Stimulated activated CD4-positive, alpha-beta T cell treated with anti-CD3 and anti-CD28 coated beads, Interleukin-4, amount 100 ng/mL, for 1 hour (primary cell): ENCODE results near the gene MROH2A.

ENCODE experiments used
- DNase-seq: peaks from one replicate; pipeline ENCODE4 v3.0.0-alpha.2; 2020

Gene MROH2A

DNA sequence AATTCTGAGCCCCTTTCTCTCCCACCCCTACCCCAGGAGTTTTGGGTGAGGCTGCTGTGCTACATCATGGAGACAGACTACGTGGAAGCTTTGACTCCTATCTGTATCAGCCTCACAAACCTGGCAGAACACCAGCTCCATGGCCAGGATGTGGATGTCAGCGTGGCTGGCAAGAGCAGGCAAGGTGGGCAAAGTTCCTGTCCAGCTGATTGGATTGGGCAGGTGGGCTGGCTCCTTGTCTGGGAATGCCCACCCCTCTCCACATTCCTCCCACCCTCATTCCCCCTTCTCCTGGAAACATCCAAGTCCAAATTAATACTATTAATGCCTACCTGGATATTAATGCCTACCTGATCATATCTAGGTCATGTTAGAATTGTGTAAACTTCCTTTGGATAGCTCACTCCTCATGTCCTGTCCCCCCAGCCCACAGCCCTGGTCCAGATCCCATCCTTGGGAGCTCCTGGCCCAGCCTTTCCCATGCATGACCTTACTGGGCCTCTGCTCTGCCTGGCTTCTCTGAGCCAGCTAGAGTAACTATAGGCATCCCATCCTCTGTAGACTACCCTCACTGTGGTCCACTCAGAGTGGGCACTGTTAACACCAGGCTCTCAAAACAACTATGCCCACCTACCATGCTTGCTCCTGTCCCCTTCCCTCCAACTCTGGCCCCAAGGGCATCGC lies 24.1 kb downstream of the MROH2A start:
- DNase-seq = no peak

DNA sequence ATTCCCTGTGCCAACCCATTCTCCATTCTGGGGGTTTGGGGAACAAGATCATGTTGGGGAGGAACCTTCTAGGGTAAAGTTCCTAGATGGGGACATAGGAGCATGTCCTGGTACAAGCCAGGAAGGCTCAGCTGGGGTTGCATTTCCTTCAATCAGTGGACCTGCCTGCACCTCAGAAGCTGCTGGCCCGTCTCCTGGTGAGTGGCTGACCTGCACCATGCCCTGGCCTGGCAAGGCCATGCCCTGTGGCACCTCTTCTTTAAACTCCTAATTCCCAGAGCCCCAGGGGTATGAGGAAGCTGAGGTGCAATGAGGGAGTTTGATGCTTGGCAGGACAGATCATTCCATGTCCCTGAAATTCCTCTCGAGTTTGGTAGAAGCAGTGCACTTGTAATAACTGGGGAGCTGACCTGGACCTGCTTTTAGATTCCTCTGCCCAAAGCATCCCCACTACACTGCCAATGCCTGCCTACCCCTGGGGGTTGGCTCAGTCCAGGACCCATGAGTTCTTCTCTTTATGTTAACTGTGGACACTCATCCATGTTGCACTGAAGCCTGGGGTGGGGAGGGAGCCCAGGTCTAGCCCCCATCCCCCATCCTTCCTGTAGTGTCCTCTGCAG lies 25.3 kb downstream of the MROH2A start:
- no peak for DNase-seq

- no peak for DNase-seq
Measured at GRCh38 chr2:233803994-233804393, 25.9 kb downstream of the MROH2A start.

DNA sequence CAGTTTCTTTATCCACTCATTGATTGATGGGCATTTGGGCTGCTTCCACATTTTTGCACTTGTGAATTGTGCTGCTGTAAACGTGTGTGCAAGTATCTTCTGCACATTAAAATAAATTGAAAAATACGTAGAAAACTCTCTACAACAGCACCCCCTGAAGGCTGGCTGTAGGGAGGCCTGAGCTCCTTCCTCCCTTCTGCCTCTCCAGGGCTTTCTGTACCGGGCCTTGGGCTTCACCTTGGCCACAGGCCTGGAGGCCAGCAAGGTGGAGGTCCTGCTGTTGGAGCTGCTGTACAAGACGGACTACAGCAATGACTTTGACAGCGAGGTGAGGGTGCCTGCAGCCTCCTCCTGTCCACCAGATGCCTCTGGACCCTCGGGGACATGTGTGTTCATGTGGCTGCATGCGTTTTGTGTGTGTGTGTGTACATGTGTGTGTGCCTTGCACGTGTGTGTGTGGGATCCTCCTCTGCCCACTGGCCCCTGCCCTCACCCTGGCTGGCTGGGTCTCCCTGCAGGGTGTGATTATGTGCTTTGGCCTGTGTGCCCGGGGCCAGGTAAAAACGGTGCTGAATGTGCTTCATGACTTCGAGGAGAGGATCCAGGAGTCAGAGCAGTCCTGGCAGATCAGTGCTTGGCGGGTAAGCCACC lies 29.2 kb downstream of the MROH2A start:
- DNase-seq = no peak

- DNase-seq = no peak
Measured at GRCh38 chr2:233807966-233808935, 30.1 kb downstream of the MROH2A start.

- DNase-seq = no peak
Measured at GRCh38 chr2:233810385-233810784, 32.3 kb downstream of the MROH2A start.

- no peak for DNase-seq
Measured at GRCh38 chr2:233811087-233811486, 33.0 kb downstream of the MROH2A start.

GRCh38 chr2:233811732-233812131 lies 33.6 kb downstream of the MROH2A start:
- DNase-seq = no peak

GRCh38 chr2:233813236-233814055 lies 35.3 kb downstream of the MROH2A start:
- DNase-seq = no peak

DNA sequence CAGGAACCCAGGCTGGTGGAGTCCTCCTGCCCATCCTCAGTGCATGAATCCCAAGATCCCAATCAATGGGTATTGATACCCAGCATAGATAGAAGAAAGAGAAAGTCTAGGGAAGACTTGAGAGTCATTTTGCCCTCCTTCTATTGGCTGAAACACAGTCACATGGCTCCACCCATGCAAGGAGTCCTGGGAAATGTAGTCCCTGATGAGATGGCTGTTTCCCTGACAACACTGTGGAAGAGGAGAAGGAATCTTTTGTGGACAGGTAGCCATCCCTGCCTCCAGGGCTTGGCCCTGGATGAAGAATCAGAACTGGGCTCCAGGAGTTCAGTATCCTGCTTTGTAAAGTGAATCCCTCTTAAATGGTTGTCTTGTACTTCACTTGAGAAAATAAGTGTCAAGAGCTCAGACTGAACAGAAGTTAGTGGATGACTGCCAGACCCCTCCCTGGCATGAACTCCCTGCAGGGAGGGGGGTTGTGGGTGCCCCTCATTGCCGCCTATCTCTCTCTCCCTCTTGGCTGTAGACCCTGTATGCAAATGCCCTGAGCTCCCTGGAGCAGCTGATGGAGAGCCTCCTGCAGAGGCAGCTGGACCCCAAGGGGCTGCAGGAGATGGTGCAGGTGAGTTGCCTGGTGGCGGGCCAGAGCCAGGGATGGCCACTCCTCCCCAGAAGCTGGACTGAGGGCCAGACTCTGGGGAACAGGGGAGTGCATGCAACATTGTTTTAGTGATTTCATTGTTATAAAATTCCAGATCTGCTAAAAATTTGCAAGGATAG lies 36.1 kb downstream of the MROH2A start:
- no peak for DNase-seq

GRCh38 chr2:233815861-233816260 lies 37.7 kb downstream of the MROH2A start:
- DNase-seq = no peak

GRCh38 chr2:233816334-233816733 lies 38.2 kb downstream of the MROH2A start:
- no peak for DNase-seq

- DNase-seq = no peak
Measured at GRCh38 chr2:233816771-233817170, 38.6 kb downstream of the MROH2A start.

DNA sequence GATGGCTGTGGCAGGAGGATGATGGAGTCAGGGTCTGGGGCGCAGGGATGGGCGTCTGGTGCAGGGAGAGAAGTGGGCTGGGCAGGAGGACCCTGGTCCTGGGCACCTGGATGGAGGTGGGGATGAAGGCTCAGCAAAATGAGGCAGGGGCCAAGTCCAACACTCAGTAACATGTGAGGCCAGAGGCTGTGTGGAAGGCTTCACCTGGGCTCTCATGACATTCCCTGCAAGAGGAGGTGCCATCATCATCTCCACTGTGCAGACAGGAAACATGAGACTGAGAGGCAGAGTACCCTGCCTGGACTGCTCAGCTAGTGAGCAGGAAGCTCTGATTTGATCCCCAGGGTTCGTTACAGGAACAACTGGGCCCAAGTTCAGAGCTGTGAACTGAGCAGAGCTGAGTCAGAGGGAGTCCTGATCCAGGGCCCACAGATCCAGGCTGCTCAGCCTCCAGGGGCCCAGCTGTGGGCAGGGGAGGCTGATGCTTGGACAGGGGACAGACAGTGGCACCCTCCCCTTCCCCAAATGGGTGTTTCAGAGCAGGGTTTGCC lies 39.3 kb downstream of the MROH2A start:
- no peak for DNase-seq

DNA sequence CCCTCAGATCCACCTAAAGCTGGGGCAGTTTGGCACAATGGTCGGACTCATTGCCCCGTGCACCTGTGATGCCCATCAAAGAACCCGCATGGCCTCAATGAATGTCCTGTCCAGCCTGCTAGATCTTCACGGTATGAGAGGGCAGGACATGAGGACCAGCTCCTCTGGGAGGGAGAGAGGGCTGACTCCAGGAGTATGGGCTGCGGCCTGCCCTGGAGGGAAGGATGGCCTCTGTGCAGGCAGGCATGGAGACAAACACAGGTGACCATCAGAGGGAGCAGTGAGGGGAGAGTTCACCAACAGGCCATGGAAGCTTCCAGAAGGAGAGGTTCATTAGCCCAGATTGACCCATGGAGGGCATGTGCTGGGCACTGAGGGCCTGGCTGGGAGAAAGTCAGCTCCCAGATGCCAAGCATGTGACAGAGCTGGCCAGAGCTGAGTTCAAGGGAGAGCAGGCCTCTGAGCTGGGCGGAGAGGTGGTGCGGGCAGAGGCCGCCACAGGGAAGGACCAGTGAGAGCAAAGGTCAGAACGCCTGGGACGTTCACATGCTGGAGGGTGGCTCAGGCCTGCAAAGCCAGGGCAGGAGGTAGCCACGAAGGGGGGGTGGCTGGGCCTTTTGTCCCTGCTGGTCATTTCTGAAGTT lies 40.0 kb downstream of the MROH2A start:
- DNase-seq = no peak

DNA sequence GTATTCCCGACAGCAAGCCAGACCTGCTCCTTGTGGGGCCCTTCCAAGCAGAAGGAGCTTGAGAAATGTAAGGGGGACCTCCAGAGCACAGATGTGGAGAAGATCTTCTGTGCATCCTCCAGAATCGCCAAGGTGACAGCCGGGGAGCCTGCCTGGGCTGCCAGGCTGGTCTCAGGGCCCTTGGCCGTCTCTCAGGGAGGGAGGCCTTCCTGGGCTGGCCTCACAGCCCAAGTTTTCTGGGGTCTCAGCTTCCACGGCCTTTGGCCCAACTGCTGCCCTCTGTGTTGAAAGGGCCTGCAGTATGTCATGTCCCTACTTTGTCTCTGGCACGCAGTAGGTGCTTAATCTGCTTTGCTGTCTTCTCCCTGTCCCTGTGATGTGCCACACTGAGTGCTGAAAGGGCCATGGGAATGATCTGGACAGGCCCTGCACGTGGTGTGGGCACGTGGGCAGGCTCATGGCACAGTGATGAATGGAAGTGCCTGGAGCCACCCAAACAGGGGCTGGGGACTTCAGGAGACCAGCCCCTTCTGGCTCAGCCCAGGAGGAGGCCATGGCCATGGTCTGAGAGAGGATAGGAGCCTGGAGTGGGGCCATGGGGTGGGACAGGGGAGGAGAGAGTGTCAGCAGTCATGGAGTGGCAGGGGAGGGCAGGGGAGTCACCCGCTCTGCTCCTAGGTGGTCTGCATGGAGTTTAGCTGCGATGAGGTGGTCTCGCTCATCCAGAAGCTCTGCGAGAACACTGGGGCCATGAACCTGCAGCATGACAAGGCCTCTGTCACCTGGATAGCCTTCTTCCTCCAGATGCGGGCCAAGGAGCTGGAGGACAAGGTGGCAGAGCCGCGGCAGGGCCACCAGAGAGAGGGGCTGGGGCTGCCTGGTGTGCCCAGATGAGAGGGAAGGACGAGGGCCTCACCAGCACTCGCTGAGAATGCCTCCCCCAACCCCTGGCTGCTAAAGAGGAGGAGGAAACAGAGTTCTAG lies 40.8 kb downstream of the MROH2A start:
- no peak for DNase-seq

- no peak for DNase-seq
Measured at GRCh38 chr2:233819884-233820773, 42.0 kb downstream of the MROH2A start.

- DNase-seq = no peak
Measured at GRCh38 chr2:233820774-233821105, 42.6 kb downstream of the MROH2A start.
